HG03457 (cell line): Measurements from ENCODE around the gene MSRB1.
"Not testable (repeated sequence)": the region's sequence is repeated elsewhere in the genome, so short reads cannot be mapped to it uniquely, and the experiment has no call there.

Experiments used
- ATAC-seq: cut with Tn5 transposase; IDR thresholded peaks from one replicate; pipeline ENCODE4 v1.9.1; 2021; ENCODE audit warnings: moderate number of reproducible peaks; ENCODE audit not compliant: unreplicated experiment

MSRB1 gene

GRCh38 chr16:1941162-1942046, 1.6 kb downstream of the MSRB1 start:
- ATAC-seq, result no peak

GRCh38 chr16:1940273-1941161, 2.5 kb downstream of the MSRB1 start:
- ATAC-seq, result no peak

GRCh38 chr16:1939833-1940232, 3.2 kb downstream of the MSRB1 start:
- ATAC-seq, result not testable (repeated sequence)

GRCh38 chr16:1938910-1939309, 4.1 kb downstream of the MSRB1 start:
- no peak for ATAC-seq

GRCh38 chr16:1938316-1938715, 4.7 kb downstream of the MSRB1 start:
- ATAC-seq, result no peak

- no peak for ATAC-seq
Observed at GRCh38 chr16:1936945-1937479, 6.0 kb downstream of the MSRB1 start.

- ATAC-seq, result no peak
Observed at GRCh38 chr16:1933097-1933661, 9.8 kb downstream of the MSRB1 start.

- no peak for ATAC-seq
Observed at GRCh38 chr16:1932050-1933028, 10.7 kb downstream of the MSRB1 start.

GRCh38 chr16:1930338-1930720, 12.7 kb downstream of the MSRB1 start:
- ATAC-seq, result no peak

GRCh38 chr16:1929578-1930337, 13.2 kb downstream of the MSRB1 start:
- peak; percentile 44 for ATAC-seq

GRCh38 chr16:1929105-1929504, 13.9 kb downstream of the MSRB1 start:
- ATAC-seq, result no peak

- no peak for ATAC-seq
Observed at GRCh38 chr16:1926271-1926670, 16.7 kb downstream of the MSRB1 start.

GRCh38 chr16:1924095-1924494, 18.9 kb downstream of the MSRB1 start:
- no peak for ATAC-seq

GRCh38 chr16:1923299-1924034, 19.5 kb downstream of the MSRB1 start:
- no peak for ATAC-seq

GRCh38 chr16:1922357-1922756, 20.6 kb downstream of the MSRB1 start:
- no peak for ATAC-seq

- no peak for ATAC-seq
Observed at GRCh38 chr16:1920727-1921171, 22.2 kb downstream of the MSRB1 start.

GRCh38 chr16:1920122-1920521, 22.9 kb downstream of the MSRB1 start:
- not testable (repeated sequence) for ATAC-seq

GRCh38 chr16:1919327-1919998, 23.5 kb downstream of the MSRB1 start:
- no peak for ATAC-seq
